ENCODE data around the gene C16orf87. TPM values are rescaled to one million over a fixed set of nuclear protein-coding genes. Genes with fewer than 3 reads are reported as not detected.

C16orf87 gene
- total RNA-seq, 2 donors from 2014 or later, result 3.1 to 11.5 TPM

DNA sequence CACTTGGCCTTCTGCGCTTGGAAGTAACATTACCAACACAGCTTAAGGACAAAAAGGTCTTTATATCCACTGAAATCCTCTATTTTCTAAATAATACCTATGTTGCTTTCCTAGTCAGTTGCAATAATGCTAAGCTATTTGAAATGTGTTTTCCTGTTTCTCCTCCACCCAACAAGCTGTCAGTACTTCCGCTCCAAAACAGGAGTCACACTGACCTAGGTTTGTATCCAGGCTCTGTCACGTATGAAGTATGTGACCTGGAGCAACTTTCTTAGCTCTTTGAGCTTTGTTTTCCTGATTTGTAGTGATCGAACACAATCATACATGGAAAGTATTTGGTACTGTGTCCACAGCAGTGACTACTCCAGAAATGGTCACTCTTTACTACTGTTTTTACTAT lies 58.5 kb downstream of the C16orf87 start:
- intact Hi-C loops (cut with DNase I), result no loop called here
- no peaks in the 10 kb centered on the region for H3K36me3 ChIP-seq (replicated peaks in 1 of 2; ENCODE audit: insufficient read depth in 1 of 2, low read depth in 2 of 2)
- no peaks in the 10 kb centered on the region for H3K27me3 ChIP-seq
- DNase-seq (no peak), ATAC-seq (no peak)
- TF ChIP-seq, protein P1, sequence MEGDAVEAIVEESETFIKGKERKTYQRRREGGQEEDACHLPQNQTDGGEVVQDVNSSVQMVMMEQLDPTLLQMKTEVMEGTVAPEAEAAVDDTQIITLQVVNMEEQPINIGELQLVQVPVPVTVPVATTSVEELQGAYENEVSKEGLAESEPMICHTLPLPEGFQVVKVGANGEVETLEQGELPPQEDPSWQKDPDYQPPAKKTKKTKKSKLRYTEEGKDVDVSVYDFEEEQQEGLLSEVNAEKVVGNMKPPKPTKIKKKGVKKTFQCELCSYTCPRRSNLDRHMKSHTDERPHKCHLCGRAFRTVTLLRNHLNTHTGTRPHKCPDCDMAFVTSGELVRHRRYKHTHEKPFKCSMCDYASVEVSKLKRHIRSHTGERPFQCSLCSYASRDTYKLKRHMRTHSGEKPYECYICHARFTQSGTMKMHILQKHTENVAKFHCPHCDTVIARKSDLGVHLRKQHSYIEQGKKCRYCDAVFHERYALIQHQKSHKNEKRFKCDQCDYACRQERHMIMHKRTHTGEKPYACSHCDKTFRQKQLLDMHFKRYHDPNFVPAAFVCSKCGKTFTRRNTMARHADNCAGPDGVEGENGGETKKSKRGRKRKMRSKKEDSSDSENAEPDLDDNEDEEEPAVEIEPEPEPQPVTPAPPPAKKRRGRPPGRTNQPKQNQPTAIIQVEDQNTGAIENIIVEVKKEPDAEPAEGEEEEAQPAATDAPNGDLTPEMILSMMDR (IDR thresholded peaks at IDR 0.05), result no peak
- no peak for TF ChIP-seq POLR2A (IDR thresholded peaks at IDR 0.05)
- H3K27ac ChIP-seq, result no peak overlapping the region
- H3K4me1 ChIP-seq, result no peaks in the 10 kb centered on the region
- no peaks in the 10 kb centered on the region for H3K9me3 ChIP-seq
- WGBS, 2 donors, result 84 to 87% methylated on average over 4 of the region's 4 CpGs
- H3K4me3 ChIP-seq, result no peak overlapping the region

DNA sequence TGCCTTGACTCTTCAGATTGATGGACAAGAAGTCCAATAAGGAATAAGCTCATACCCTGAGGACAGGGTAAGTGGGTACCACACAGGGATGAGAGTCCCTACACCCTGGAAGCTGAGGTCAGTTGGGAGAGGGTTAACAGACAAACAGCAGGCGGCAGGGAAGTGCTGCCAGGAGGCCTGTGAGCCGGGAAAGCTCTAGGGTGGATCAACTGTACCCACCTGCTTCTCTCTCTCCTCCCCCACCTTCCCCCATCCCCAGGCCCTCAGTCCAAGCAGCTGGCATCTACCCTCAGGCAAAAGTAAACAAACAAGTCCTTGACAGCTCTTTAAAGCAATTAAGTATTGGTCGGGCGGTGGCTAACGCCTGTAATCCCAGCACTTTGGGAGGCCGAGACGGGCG lies 62.2 kb downstream of the C16orf87 start:
- no peak overlapping the region for H3K27ac ChIP-seq
- no peaks in the 10 kb centered on the region for H3K4me1 ChIP-seq
- H3K9me3 ChIP-seq, result no peaks in the 10 kb centered on the region
- H3K4me3 ChIP-seq, result no peak overlapping the region
- no peak for ATAC-seq
- WGBS, 2 donors, result 68 to 76% methylated on average over 8 of the region's 8 CpGs
- no peaks in the 10 kb centered on the region for H3K36me3 ChIP-seq (replicated peaks in 1 of 2; ENCODE audit: insufficient read depth in 1 of 2, low read depth in 2 of 2)
- DNase-seq, result no peak
- TF ChIP-seq, protein P1 (IDR thresholded peaks at IDR 0.05), result no peak
- TF ChIP-seq POLR2A (IDR thresholded peaks at IDR 0.05), result no peak
- intact Hi-C loops (cut with DNase I), result no loop called here
- no peaks in the 10 kb centered on the region for H3K27me3 ChIP-seq

DNA sequence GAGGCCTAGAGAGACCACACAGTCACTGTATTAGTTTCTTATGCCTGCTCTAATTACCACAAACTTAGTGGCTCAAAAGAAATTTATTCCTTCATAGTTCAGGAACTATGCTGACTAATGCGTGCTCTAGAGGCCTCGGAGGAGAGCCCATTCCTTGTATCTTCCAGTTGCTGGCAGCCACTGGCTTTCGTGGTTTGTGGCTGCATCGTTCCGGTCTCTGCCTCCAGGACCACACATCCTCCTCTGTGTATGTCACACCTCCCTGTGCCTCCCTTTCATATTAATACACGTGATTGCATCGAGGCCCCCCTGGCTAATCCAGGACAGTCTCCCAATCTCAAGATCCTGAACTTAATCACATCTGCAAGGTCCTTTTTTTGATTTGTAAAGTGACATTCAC lies 65.9 kb downstream of the C16orf87 start:
- H3K4me3 ChIP-seq, result no peak overlapping the region
- ATAC-seq, result no peak
- H3K36me3 ChIP-seq (replicated peaks in 1 of 2; ENCODE audit: insufficient read depth in 1 of 2, low read depth in 2 of 2), result no peaks in the 10 kb centered on the region
- no peak overlapping the region for H3K27ac ChIP-seq
- intact Hi-C loops (cut with DNase I), result no loop called here
- no peaks in the 10 kb centered on the region for H3K4me1 ChIP-seq
- TF ChIP-seq POLR2A (IDR thresholded peaks at IDR 0.05), result no peak
- TF ChIP-seq, protein P1 (IDR thresholded peaks at IDR 0.05), result no peak
- 79 to 80% methylated on average over 7 of the region's 7 CpGs for WGBS, 2 donors
- H3K9me3 ChIP-seq, result no peaks in the 10 kb centered on the region
- DNase-seq, result no peak
- no peaks in the 10 kb centered on the region for H3K27me3 ChIP-seq

DNA sequence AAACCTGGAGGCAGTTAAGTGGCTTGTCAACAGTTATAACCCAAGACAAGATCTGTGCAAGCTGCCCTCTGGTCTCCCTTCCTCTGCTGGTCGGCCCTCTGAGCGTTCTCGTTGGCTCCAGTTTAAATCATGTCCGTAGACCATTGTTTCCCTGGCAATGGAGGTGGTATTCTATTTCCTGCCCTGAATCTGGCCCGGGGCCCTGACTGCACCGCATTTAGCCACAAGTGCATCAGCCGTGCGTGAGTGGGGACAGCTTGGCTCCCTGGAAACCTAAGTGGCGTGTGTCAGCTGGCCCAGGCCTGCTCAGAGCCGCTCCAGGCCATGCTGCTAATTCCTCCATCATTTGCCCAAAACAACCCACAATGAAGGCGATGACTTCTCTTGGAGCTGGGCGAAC lies 67.8 kb downstream of the C16orf87 start:
- ATAC-seq, result no peak
- TF ChIP-seq, protein P1 (IDR thresholded peaks at IDR 0.05), result no peak
- no peak for TF ChIP-seq POLR2A (IDR thresholded peaks at IDR 0.05)
- DNase-seq, result peak in 1 of 4 donors; percentile 7
- H3K4me3 ChIP-seq, result no peak overlapping the region
- no peaks in the 10 kb centered on the region for H3K36me3 ChIP-seq (replicated peaks in 1 of 2; ENCODE audit: insufficient read depth in 1 of 2, low read depth in 2 of 2)
- intact Hi-C loops (cut with DNase I), result no loop called here
- no peak overlapping the region for H3K27ac ChIP-seq
- no peaks in the 10 kb centered on the region for H3K27me3 ChIP-seq
- no peaks in the 10 kb centered on the region for H3K4me1 ChIP-seq
- H3K9me3 ChIP-seq, result no peaks in the 10 kb centered on the region
- 70 to 75% methylated on average over 7 to 12 of the region's 12 CpGs for WGBS, 2 donors

DNA sequence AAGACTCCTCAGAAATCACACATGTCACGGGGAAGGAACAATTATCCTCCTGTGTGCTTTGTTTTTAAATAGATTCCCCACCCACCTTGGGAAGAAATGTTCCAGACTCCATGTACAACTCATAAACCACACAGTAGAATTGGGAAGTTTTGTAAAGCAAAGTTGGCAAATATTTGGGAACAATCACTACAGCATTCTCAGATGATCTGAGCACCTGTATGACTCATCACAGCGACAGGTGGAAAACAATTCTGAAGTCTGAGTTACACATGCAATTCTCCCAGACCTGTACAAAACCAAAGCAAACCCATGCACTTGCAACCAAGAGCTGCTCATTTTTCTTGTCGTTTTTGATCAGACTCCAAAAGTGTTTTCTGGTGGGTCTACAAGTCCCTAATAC lies 68.4 kb downstream of the C16orf87 start:
- no peaks in the 10 kb centered on the region for H3K27me3 ChIP-seq
- ATAC-seq (no peak), DNase-seq (no peak)
- no peaks in the 10 kb centered on the region for H3K9me3 ChIP-seq
- 60 to 67% methylated on average over 3 of the region's 3 CpGs for WGBS, 2 donors
- H3K4me3 ChIP-seq, result no peak overlapping the region
- H3K27ac ChIP-seq, result no peak overlapping the region
- no peak for TF ChIP-seq POLR2A (IDR thresholded peaks at IDR 0.05)
- TF ChIP-seq, protein P1 (IDR thresholded peaks at IDR 0.05), result no peak
- no peaks in the 10 kb centered on the region for H3K4me1 ChIP-seq
- intact Hi-C loops (cut with DNase I), result no loop called here
- H3K36me3 ChIP-seq (replicated peaks in 1 of 2; ENCODE audit: insufficient read depth in 1 of 2, low read depth in 2 of 2), result no peaks in the 10 kb centered on the region

Measured in body of pancreas (tissue), 4 donors.